HG02981 (cell line): ENCODE measurements around the gene CTU2.
"Not testable (repeated sequence)": the region's sequence is repeated elsewhere in the genome, so short reads cannot be mapped to it uniquely, and the experiment has no call there.

ENCODE experiments used
- ATAC-seq: cut with Tn5 transposase; IDR thresholded peaks from one replicate; pipeline ENCODE4 v1.9.1; 2021; ENCODE audit warnings: mild to moderate bottlenecking, moderate library complexity; ENCODE audit not compliant: unreplicated experiment

Gene CTU2

GRCh38 chr16:88706229-88706964 is at the start of gene CTU2, which contains the start of gene RNF166:
TSS of gene CTU2 (plus strand) at chr16:88706503. CDS start at chr16:88706531, 28 bp downstream.
TSS of gene RNF166 (minus strand) at chr16:88706408. CDS start at chr16:88706325, 83 bp downstream.
- ATAC-seq: peak; percentile 61

GRCh38 chr16:88657371-88657770 is 48.9 kb upstream of the CTU2 start:
- no peak for ATAC-seq

GRCh38 chr16:88658714-88659113 is 47.6 kb upstream of the CTU2 start:
- ATAC-seq: no peak

GRCh38 chr16:88659160-88659559 is 47.1 kb upstream of the CTU2 start:
- ATAC-seq: no peak

- no peak for ATAC-seq
Measured at GRCh38 chr16:88661468-88661867, 44.8 kb upstream of the CTU2 start.

DNA sequence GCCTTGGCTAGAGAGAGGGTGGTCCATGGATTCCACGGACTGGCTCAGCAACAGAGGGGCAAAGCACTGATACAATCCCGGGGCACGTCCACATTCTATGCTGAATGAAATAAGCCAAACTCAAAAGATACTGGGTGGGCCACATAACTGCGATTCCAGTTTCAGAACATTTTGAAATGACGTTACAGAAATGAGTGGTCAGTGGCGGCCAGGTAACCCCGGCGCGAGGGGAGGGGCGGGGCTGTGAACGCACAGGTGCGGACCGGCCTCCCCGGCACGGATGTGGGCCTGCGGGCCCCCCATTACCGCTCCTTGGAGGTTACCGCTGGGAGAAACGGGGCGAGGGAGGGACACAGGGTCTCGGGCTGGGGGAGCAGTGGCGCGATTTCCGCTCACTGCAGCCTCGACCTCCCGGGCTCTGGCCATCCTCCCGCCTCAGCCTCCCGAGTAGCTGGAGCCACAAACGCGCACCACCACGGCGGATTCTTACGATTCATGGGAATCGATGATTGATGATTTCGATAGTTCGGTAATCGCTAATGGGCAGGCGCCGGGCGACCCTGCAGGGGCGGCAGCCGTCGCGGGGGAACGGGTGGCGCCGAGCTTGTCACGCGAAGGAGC is 44.0 kb upstream of the CTU2 start:
- no peak for ATAC-seq

DNA sequence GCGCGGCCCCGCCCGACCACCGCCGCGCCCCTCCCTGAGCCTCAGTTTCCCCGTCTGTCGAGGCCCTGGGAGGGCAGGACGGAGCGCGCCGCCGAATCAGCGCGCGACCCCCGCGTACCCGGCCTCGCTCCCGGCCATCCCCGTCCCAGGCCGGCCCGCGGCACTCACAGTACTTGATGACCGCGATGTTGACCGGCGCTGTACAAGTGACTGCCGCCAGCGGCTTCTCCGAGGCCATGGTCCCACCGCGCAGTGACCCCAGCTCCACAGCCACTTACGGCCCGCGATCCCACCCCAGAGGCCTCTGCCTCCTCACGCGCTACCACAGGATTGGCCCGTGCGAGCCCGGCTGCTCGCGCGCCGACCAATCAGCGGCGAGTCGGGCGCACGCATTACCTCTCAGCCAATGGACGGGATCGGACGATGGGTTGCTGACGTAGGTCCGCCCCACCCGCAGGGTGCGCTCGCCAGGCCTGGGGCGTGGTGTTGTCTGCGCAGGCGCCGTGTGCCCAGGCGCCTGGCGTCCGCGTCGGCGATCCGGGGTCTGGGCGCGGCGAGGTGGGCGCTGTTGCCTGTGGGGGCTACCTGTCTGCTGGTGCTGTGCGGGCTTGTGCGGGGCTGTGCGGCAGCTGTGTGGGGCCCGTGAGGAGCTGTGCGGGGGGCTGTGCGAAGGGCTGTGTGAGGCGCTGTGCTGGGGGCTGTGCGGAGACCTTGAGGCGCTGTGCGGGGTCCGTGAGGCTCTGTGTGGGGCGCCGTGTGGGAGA is 43.3 kb upstream of the CTU2 start, which contains the start of gene MVD:
MVD (minus strand) TSS at position 249 of the 764 bp plus-strand sequence; CDS start at position 238, 11 bp downstream.
- ATAC-seq: peak; percentile 94

DNA sequence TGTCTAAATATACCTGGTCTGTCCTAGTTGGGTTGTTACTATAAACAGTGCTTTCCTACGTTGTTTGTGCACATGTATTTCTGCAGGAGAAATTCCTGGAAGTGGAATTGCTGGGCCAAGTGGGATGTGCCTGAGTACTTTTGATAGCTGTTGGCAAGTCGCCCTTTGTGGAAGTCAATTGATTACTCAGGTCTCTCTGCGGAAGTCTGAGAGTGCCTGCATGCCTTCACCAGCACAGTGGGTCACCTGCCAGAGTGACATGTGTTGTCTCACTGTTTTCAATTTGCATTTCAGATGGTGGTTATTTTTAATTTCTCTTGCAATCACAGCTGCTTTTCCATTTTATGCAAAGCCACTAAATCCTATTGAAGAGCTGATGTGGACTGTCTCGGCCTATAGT is 41.2 kb upstream of the CTU2 start:
- no peak for ATAC-seq

- ATAC-seq: no peak
Measured at GRCh38 chr16:88665570-88665969, 40.7 kb upstream of the CTU2 start.

- no peak for ATAC-seq
Measured at GRCh38 chr16:88667461-88667860, 38.8 kb upstream of the CTU2 start.

DNA sequence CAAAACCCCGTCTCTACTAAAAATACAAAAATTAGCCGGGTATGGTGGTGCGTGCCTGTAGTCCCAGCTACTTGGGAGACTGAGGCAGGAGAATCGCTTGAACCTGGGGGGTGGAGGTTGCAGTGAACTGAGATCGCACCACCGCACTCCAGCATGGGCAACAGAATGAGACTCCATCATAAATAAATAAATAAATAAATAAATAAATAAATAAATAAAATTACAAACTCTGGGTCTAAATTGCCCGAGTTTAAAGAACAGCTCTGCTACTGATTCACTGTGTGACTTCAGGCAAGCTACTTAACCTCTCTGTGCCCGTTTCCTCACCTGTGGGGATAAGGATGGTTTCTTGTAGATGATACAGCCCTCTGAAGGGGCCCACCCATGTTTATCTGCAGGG is 36.8 kb upstream of the CTU2 start:
- not testable (repeated sequence) for ATAC-seq

- no peak for ATAC-seq
Measured at GRCh38 chr16:88669980-88670379, 36.3 kb upstream of the CTU2 start.

DNA sequence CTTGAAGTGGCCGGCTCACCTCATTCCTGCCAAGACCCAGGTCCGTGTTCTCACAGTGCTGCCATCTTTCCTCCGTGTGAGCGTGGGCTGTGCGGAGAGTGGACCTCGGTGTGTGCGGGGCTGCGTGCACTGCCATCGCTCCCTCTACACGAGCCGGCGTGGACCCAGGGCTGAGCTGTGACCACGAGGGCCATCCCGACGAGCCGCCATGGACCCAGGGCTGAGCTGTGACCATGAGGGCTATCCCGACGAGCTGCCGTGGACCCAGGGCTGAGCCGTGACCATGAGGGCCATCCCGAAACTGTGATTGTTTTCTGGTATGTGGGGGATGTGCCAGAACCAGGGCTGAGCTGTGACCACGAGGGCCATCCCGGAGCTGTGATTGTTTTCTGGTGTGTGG is 34.5 kb upstream of the CTU2 start:
- ATAC-seq: no peak

DNA sequence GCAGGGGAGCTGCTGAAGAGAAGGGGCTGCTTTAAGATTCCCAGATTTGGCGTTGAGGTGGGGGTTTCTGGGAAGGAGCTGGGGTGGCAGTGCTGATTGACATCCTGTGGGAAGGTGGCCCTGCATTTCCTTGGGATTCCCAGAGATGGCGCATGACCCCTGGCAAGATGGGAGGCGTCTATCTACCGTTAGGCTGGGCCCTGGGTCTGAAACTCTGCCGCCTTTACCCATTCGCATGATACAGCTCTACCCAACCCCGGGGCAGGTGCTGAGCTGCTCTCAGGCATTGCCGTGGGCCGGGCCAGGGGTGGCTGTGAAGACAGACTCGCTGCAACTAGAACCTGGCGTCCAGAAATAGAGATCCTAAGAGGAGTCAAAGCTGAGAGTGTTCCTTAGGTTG is 33.5 kb upstream of the CTU2 start:
- no peak for ATAC-seq

DNA sequence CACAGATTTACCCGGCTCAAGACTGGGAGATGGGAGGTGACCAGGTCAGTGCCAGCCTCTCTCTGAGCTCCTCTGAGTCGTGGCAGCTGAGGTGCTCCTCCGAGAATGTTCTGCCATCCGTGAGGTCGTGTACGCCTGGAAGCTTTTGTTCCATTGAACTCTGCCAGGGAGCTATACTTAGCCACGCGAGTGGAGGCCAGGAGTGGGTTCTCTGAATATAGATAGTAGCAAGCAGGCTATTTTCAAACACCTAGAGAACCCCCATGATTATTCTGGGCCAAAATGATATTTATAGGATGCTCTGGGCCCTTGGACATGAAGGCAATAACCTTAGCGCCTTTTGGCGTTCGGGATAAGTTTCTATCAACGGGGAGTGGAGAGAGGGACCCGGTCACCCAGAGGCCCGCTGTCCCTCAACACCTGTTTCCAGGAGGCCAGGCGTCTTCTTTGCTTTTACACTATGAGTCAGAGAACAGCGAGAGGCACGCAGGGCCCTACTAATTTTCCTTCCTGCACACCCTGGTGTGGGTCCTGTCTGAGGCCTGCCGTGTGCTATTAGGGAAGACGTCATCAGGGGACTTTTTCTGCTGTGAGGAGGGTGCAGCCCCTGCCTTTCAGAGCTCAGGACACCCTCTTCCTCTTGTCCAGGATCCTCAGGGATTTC is 32.5 kb upstream of the CTU2 start:
- no peak for ATAC-seq

- no peak for ATAC-seq
Measured at GRCh38 chr16:88676502-88677242, 29.6 kb upstream of the CTU2 start.

DNA sequence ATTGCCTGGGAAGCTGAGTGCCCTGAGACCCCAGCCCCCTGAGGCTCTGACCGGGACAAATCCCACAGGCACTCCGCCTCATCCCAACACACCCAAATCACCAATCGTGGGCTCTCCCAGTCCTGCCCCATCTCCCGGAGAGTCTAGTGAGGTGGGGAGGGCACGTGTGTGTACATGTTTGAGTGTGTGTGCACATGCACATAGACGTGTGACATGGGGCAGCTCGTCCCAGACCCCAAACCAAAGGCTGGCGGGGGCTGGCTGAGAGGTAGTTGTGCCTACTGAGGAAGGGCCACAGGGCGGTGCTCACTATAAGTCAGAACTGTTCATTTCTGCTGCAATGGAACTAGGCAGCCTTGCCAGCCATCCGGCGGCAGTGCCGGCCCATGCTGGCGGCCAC is 28.6 kb upstream of the CTU2 start:
- no peak for ATAC-seq

GRCh38 chr16:88678224-88678979 is 27.9 kb upstream of the CTU2 start:
- no peak for ATAC-seq

- ATAC-seq: no peak
Measured at GRCh38 chr16:88680554-88681083, 25.7 kb upstream of the CTU2 start.
